HUDEP-2 (cell line): ENCODE results near the gene GDAP1L1.
"Not testable (repeated sequence)": the region's sequence is repeated elsewhere in the genome, so short reads cannot be mapped to it uniquely, and the experiment has no call there.

Experiments used
- DNase-seq, 76 experiments: peaks; one replicate each; lab custom pipeline; 2025; ENCODE audit not compliant: unreplicated experiment in 76 of 76; lab: John Stamatoyannopoulos, UW

GDAP1L1 gene

DNA sequence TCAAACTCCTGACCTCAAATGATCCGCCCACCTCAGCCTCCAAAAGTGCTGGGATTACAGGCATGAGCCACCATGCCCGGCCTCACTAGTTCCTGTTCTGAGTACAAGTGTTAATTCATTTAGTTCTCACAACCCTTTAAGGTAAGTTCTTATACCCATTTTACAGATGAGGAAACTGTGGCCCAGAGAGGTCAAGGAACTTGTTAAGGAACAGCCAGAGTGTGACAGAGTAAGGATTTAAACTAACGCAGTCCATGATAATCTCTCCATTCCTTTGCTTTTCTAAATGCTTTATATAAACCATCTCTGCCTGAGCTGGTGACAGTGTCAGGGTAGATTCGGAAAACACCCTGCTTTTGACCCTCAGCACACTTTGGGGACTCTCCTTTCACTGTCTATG is 50.6 kb downstream of the GDAP1L1 start:
- DNase-seq = no peak

GRCh38 chr20:44299011-44299535 is 52.0 kb downstream of the GDAP1L1 start:
- not testable (repeated sequence) for DNase-seq

GRCh38 chr20:44301285-44301684 is 54.2 kb downstream of the GDAP1L1 start:
- DNase-seq = no peak

DNA sequence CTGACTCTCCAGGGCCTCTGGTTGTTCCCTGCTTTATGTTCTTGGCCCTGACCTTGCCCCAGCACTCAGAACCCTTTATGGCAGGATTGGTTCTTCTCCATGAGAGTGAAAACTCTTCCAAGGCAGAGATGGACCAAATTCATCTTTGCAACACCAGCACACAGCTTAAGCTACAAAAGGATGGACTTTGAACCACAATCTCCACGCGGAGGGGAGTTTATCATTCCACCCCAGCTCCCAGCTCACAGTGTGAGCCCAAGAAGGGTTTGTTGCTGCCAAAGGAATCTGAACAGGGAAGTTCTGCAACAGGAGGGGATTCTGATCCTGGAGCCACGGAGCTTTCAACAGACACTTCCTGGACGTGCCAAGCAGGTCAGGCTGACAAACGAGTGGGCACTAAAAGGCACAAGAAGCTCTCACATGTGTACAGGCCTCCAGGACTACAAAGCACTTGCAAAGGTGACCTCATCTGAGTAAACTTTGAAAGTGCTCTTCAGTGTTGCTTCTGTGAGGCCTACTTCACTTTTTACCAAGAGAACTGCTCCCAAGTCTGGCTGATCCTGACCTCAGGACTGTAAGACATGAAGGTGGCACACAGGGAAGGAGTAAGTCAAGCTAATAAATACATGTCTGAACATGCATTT is 55.0 kb downstream of the GDAP1L1 start:
- no peak for DNase-seq

GRCh38 chr20:44302736-44303135 is 55.6 kb downstream of the GDAP1L1 start:
- DNase-seq = no peak

- peak in 1 of 76 experiments; percentile 22 for DNase-seq
These were observed 57.3 kb downstream of the GDAP1L1 start for GRCh38 chr20:44304383-44304782.

- no peak for DNase-seq
These were observed 59.8 kb downstream of the GDAP1L1 start for GRCh38 chr20:44306927-44307326.

GRCh38 chr20:44309763-44310663 is 62.9 kb downstream of the GDAP1L1 start:
- DNase-seq = peak in 32 of 76 experiments; percentile 2 to 54 (median 18)

GRCh38 chr20:44310664-44311639 is 63.8 kb downstream of the GDAP1L1 start, which contains the start of gene FITM2:
Gene FITM2 (minus strand): TSS chr20:44311202. CDS start chr20:44311148, 54 bp downstream.
- peak in 75 of 76 experiments; percentile 50 to 99 (median 95) for DNase-seq

- no peak for DNase-seq
These were observed 67.8 kb downstream of the GDAP1L1 start for GRCh38 chr20:44314870-44315269.

GRCh38 chr20:44319839-44320422 is 72.8 kb downstream of the GDAP1L1 start:
- no peak for DNase-seq

GRCh38 chr20:44324343-44324742 is 77.2 kb downstream of the GDAP1L1 start:
- DNase-seq = no peak

DNA sequence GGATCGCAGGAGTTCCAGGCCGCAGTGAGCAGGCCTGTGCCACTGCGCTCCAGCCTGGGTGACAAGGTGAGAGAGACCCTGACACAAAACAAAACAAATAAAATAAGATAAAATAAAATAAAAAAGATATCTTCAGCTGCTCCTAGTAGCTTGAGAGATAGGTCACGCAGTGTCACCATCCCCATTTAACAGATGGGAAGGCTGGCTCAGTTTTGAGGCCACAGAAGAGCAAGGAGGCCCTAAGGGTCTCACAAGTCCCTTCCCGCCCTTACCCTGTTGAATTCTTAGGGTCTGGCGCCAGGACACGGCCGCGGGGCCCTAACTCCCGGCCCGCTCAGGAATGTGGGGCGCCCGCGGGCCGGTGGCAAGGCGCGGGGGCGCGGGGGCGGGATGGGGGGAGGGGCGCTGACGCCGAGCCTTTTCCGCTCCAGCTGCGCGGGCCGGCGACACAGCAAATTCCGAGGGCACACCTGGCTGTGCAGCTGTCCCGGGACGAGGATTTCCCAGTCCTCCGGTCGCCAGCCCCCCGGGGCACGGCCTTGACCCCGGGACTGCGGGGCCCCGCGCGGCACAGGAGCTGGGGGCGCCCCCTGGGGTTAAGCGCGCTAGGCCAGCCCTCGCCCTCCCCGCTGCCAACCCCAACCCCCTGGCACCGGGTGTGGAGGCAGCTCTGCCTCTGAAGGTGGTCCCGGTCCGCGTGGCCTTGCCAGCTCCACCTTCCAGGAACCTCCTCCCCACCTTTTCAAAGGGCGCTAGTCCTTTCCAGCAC is 79.5 kb downstream of the GDAP1L1 start:
- no peak for DNase-seq

DNA sequence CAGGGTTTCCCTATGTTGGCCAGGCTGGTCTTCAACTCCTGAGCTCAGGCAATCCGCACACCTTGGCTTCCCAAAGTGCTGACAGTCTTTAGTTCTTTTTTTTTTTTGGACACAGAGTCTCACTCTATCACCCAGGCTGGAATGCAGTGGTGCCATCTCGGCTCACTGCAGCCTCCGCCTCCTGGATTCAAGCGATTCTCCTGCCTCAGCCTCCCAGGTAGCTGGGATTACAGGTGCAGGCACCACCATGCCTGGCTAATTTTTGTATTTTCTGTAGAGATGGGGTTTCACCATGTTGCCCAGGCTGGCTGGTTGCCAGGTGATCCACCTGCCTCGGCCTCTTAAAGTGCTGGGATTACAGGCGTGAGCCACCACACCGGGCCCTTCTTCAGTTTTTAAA is 80.6 kb downstream of the GDAP1L1 start:
- DNase-seq = not testable (repeated sequence)

GRCh38 chr20:44328428-44328827 is 81.3 kb downstream of the GDAP1L1 start:
- no peak for DNase-seq
